ENCODE measurements around the gene EFNA4. TPM values are rescaled to one million over a fixed set of nuclear protein-coding genes. Genes with fewer than 3 reads are reported as not detected.

EFNA4 gene
- polyA plus RNA-seq, 1 donor (not counting 4 experiments of a cell fraction or from before 2014, with no cell fraction given) = 7.6 TPM

GRCh38 chr1:155037851-155038441, 25.6 kb upstream of the EFNA4 start:
- peak overlapping the region; percentile 53 for H3K27ac ChIP-seq (ENCODE audit: control insufficient read depth, insufficient read depth, low read length)
- no peak for DNase-seq (ENCODE audit: low read depth, low spot score)
- H4K20me1 ChIP-seq (ENCODE audit: control insufficient read depth, extremely low read depth, insufficient read depth, low read length) = no peaks in the 10 kb centered on the region
- no peaks in the 10 kb centered on the region for H3K9me3 ChIP-seq (ENCODE audit: control insufficient read depth, low read depth, low read length)
- no peak for FAIRE-seq
- H3K4me2 ChIP-seq (ENCODE audit: control insufficient read depth, extremely low read depth, insufficient read depth, low read depth, low read length) = peak overlapping the region; percentile 59
- peaks cover 31% of the 10 kb centered on the region for H3K4me1 ChIP-seq (ENCODE audit: control insufficient read depth, extremely low read depth, insufficient read depth, low read length)
- H3K36me3 ChIP-seq (ENCODE audit: control insufficient read depth in 2 of 2, extremely low read depth in 1 of 2, insufficient read depth in 2 of 2, low read length in 2 of 2) = no peaks in the 10 kb centered on the region
- H3K9me1 ChIP-seq (ENCODE audit: control insufficient read depth, extremely low read depth, insufficient read depth, low read length) = peaks cover 3% of the 10 kb centered on the region
- dilution Hi-C loops (cut with MboI; ENCODE audit: extremely low pct_ligation_motif_present, low sequenced_read_pairs) = no loop called here
- no peak for TF ChIP-seq CTCF (optimal IDR thresholded peaks at IDR 0.05 in 1 of 3, IDR thresholded peaks at IDR 0.05 in 1 of 3, conservative IDR thresholded peaks at IDR 0.05 in 1 of 3; ENCODE audit: extremely low read depth in 1 of 3, insufficient read depth in 2 of 3, low read length in 3 of 3)
- TF ChIP-seq EZH2 (IDR thresholded peaks at IDR 0.05; ENCODE audit: low read length) = no peak
- peak overlapping the region in 1 of 3 experiments; percentile 16 for H3K4me3 ChIP-seq (ENCODE audit: control insufficient read depth in 2 of 3, extremely low read depth in 1 of 3, insufficient read depth in 2 of 3, low read depth in 1 of 3, low read length in 3 of 3)
- H2AFZ ChIP-seq (ENCODE audit: control insufficient read depth, low read length) = no peak overlapping the region
- no peak overlapping the region for H3K9ac ChIP-seq (ENCODE audit: control insufficient read depth, extremely low read depth, insufficient read depth, low read length)
- no peaks in the 10 kb centered on the region for H3K79me2 ChIP-seq (ENCODE audit: control insufficient read depth, insufficient read depth, low read length)
- H3K27me3 ChIP-seq (ENCODE audit: control insufficient read depth, extremely low read depth, insufficient read depth, low read length) = no peaks in the 10 kb centered on the region

GRCh38 chr1:155038602-155039307, 24.8 kb upstream of the EFNA4 start:
- no peak for DNase-seq (ENCODE audit: low read depth, low spot score)
- dilution Hi-C loops (cut with MboI; ENCODE audit: extremely low pct_ligation_motif_present, low sequenced_read_pairs) = no loop called here
- H3K9me1 ChIP-seq (ENCODE audit: control insufficient read depth, extremely low read depth, insufficient read depth, low read length) = peaks cover 3% of the 10 kb centered on the region
- H3K27me3 ChIP-seq (ENCODE audit: control insufficient read depth, extremely low read depth, insufficient read depth, low read length) = no peaks in the 10 kb centered on the region
- no peaks in the 10 kb centered on the region for H3K9me3 ChIP-seq (ENCODE audit: control insufficient read depth, low read depth, low read length)
- H3K9ac ChIP-seq (ENCODE audit: control insufficient read depth, extremely low read depth, insufficient read depth, low read length) = peak overlapping the region; percentile 4
- TF ChIP-seq EZH2 (IDR thresholded peaks at IDR 0.05; ENCODE audit: low read length) = no peak
- no peak for TF ChIP-seq CTCF (optimal IDR thresholded peaks at IDR 0.05 in 1 of 3, IDR thresholded peaks at IDR 0.05 in 1 of 3, conservative IDR thresholded peaks at IDR 0.05 in 1 of 3; ENCODE audit: extremely low read depth in 1 of 3, insufficient read depth in 2 of 3, low read length in 3 of 3)
- H3K27ac ChIP-seq (ENCODE audit: control insufficient read depth, insufficient read depth, low read length) = peak overlapping the region; percentile 53
- H3K79me2 ChIP-seq (ENCODE audit: control insufficient read depth, insufficient read depth, low read length) = no peaks in the 10 kb centered on the region
- FAIRE-seq = peak; percentile 95
- no peak overlapping the region for H2AFZ ChIP-seq (ENCODE audit: control insufficient read depth, low read length)
- peak overlapping the region; percentile 59 for H3K4me2 ChIP-seq (ENCODE audit: control insufficient read depth, extremely low read depth, insufficient read depth, low read depth, low read length)
- peak overlapping the region in 1 of 3 experiments; percentile 16 for H3K4me3 ChIP-seq (ENCODE audit: control insufficient read depth in 2 of 3, extremely low read depth in 1 of 3, insufficient read depth in 2 of 3, low read depth in 1 of 3, low read length in 3 of 3)
- peaks cover 31% of the 10 kb centered on the region for H3K4me1 ChIP-seq (ENCODE audit: control insufficient read depth, extremely low read depth, insufficient read depth, low read length)
- no peaks in the 10 kb centered on the region for H3K36me3 ChIP-seq (ENCODE audit: control insufficient read depth in 2 of 2, extremely low read depth in 1 of 2, insufficient read depth in 2 of 2, low read length in 2 of 2)
- no peaks in the 10 kb centered on the region for H4K20me1 ChIP-seq (ENCODE audit: control insufficient read depth, extremely low read depth, insufficient read depth, low read length)

Data from keratinocyte (primary cell).